ENCODE results near the gene SLC47A2.

GRCh38 chr17:19759568-19760549, 43.5 kb upstream of the SLC47A2 start:
- TF ChIP-seq CTCF (IDR thresholded peaks at IDR 0.05; ENCODE audit: insufficient read depth, low read length) (no peak), SPI1 (IDR thresholded peaks at IDR 0.05; ENCODE audit: borderline replicate concordance, low read depth) (no peak), POLR2AphosphoS5 (IDR thresholded peaks at IDR 0.05; ENCODE audit: low read depth) (no peak)
